A673 (cell line): ENCODE results near the gene RAB33B.
"Not testable (repeated sequence)": the region's sequence is repeated elsewhere in the genome, so short reads cannot be mapped to it uniquely, and the experiment has no call there.

Experiments used
- EZH2 ChIP-seq: fragments of 200-600 bp; sonication (generic); IDR thresholded peaks from 2 replicates; pipeline ENCODE4 v1.6.1; 2017; ENCODE audit warnings: borderline replicate concordance, low read depth, mild to moderate bottlenecking, mixed read lengths, antibody characterized with exemption, low read length; ENCODE audit not compliant: poor library complexity, severe bottlenecking
- TF ChIP-seq, protein P1 (sequence below): fragments of 300-800, 200-600 bp; sonication (generic); conservative IDR thresholded peaks from 2 replicates; pipeline ENCODE4 v1.5.1; 2017; ENCODE audit warnings: low read depth, mild to moderate bottlenecking, antibody characterized with exemption, low read length, moderate library complexity, mixed read lengths

DNA sequence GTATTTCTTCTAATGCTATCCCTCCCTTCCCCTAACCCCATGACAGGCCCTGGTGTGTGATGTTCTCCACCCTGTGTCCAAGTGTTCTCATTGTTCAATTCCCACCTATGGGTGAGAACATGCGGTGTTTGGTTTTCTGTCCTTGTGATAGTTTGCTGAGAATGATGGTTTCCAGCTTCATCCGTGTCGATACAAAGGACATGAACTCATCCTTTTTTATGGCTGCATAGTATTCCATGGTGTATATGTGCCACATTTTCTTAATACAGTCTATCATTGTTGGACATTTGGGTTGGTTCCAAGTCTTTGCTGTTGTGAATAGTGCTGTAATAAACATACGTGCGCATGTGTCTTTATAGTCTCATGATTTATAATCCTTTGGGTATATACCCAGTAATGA lies 10.6 kb downstream of the RAB33B start:
- TF ChIP-seq, protein P1, sequence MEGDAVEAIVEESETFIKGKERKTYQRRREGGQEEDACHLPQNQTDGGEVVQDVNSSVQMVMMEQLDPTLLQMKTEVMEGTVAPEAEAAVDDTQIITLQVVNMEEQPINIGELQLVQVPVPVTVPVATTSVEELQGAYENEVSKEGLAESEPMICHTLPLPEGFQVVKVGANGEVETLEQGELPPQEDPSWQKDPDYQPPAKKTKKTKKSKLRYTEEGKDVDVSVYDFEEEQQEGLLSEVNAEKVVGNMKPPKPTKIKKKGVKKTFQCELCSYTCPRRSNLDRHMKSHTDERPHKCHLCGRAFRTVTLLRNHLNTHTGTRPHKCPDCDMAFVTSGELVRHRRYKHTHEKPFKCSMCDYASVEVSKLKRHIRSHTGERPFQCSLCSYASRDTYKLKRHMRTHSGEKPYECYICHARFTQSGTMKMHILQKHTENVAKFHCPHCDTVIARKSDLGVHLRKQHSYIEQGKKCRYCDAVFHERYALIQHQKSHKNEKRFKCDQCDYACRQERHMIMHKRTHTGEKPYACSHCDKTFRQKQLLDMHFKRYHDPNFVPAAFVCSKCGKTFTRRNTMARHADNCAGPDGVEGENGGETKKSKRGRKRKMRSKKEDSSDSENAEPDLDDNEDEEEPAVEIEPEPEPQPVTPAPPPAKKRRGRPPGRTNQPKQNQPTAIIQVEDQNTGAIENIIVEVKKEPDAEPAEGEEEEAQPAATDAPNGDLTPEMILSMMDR = not testable (repeated sequence)
- TF ChIP-seq EZH2 = not testable (repeated sequence)
